Sigmoid colon (tissue), 7 donors: ENCODE data around the gene ZFP36L2. TPM values are rescaled to one million over a fixed set of nuclear protein-coding genes. Genes with fewer than 3 reads are reported as not detected.
"Not testable (repeated sequence)": the region's sequence is repeated elsewhere in the genome, so short reads cannot be mapped to it uniquely, and the experiment has no call there.

Experiments used
- DNase-seq: peaks from one replicate; pipeline ENCODE4 v3.0.0-alpha.2; 2019
- H3K27ac ChIP-seq, 4 donors: fragments of 200-600 bp; sonication (generic); one replicate each; pipeline ENCODE4 v1.5.1; 2016 to 2019; ENCODE audit warnings: mild to moderate bottlenecking in 1 of 4
- H3K27me3 ChIP-seq, 3 donors: fragments of 200-600 bp; sonication (generic); one replicate each; pipeline ENCODE4 v1.5.1; 2019; ENCODE audit warnings: mild to moderate bottlenecking in 1 of 3
- H3K36me3 ChIP-seq, 4 donors: fragments of 200-600 bp; sonication (generic); one replicate each; pipeline ENCODE4 v1.5.1; 2016 to 2019
- H3K4me1 ChIP-seq, 4 donors: fragments of 200-600 bp; sonication (generic); one replicate each; pipeline ENCODE4 v1.5.1; 2017 to 2019
- H3K4me3 ChIP-seq, 4 donors: fragments of 200-600 bp; sonication (generic); one replicate each; pipeline ENCODE4 v1.5.1; 2017 to 2019; ENCODE audit warnings: mild to moderate bottlenecking in 2 of 4, moderate library complexity in 1 of 4
- H3K9me3 ChIP-seq, 4 donors: fragments of 200-600 bp in 3 of 4; sonication (generic) in 3 of 4; one replicate each; pipeline versions ENCODE4 v1.5.1 to v1.6.1; 2013 to 2019
- EP300 ChIP-seq, 4 donors: sonication (generic); formaldehyde crosslinking; IDR thresholded peaks; one replicate each; pipeline ENCODE4 v1.6.1; 2017; ENCODE audit warnings: antibody characterized with exemption in 4 of 4
- POLR2A ChIP-seq, 2 donors: fragments of 450-650 bp; IDR thresholded peaks; one replicate each; pipeline ENCODE4 v1.6.1; 2016; ENCODE audit warnings: antibody characterized with exemption in 2 of 2, mild to moderate bottlenecking in 2 of 2, moderate library complexity in 2 of 2
- POLR2AphosphoS5 ChIP-seq, 4 donors: sonication (generic); formaldehyde crosslinking; IDR thresholded peaks; one replicate each; pipeline ENCODE4 v1.6.1; 2017; ENCODE audit warnings: antibody characterized with exemption in 4 of 4
- WGBS, 2 donors: extraction: QIAGEN DNeasy Blood & Tissue Kit; methylation state at CpG; one replicate each; pipeline ENCODE4 v1.1.7; 2013; 5-methylcytosine and 5-hydroxymethylcytosine counted together
- intact Hi-C: fragments of 100-400 bp; cut with DNase I; formaldehyde crosslinking; loops from one replicate; pipeline ENCODE4 v1.15.1; 2023
- polyA plus RNA-seq, 3 donors: library from polyadenylated mRNA; stranded (reverse); fragments of 200-250 nt; gene quantifications; one replicate each; pipeline ENCODE4 v1.2.3, GENCODE V29; 2013
- total RNA-seq, 4 donors: library from RNA; depleted of rRNA; stranded (reverse); fragments of >200 nt; gene quantifications; one replicate each; pipeline ENCODE4 v1.1.0, GENCODE V29; 2016
- TF ChIP-seq, protein P1 (sequence below), 4 experiments: fragments of 450-650 bp in 3 of 4; fragments of 200-600 bp in 1 of 4; IDR thresholded peaks; one replicate each; pipeline ENCODE4 v1.5.1; 2016 to 2019; ENCODE audit warnings: antibody characterized with exemption in 4 of 4, mild to moderate bottlenecking in 3 of 4, moderate library complexity in 2 of 4
- donor health status: healthy with polysubstance abuse.
- donor health status: Bipolar disorder and iron deficiency.
- donor health status: healthy.

Gene ZFP36L2
- total and polyA plus RNA-seq, 7 donors, result 59.8 to 120 (median 97.3) TPM

DNA sequence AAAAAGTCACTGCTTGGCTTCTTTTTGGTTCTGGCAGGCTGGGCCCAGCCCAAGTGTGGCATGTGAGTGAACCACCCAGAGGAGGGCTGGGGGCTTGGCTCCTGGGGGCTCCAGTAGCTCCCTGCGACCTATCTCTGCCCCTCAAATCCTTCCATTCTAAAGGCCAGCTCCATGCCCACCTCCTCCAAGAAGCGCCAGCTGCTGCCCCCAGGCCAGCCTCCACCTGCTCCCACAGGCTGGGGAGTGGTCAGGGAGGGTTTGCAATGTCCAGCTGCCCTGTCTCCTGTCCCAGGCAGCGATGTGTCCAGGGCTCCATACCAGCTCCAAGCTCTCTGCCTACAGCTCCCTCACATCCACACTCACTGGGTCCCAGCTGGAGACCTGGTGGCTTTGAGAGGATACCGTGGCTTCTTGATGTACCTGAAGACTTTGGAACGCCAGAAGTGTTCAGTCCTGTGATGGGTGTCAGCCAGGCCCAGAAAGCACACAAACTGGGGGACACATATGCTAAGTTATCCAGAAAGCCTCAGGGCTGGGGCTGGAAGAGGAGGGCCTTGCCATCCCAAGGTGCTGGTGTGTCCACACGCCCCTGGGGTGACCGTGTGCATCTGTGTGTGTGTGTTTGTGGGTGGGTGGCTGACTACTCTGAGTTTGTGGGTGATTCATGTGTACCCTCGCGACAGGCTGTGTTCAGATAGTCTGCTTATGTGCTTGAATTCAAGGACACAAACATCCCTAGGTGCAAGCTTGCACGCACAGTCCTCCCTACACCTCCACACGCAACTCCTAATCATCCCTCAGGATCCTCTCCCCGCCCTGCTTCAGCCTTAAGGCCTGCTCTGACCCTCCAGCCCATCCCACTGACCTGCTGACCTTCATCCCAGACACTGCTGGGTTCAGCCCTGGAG, 33.4 kb downstream of the ZFP36L2 start:
- Histone ChIP-seq H3K27ac (no peak overlapping the region), H3K9me3 (no peaks in the 10 kb centered on the region), H3K4me3 (no peak overlapping the region), H3K36me3 (no peaks in the 10 kb centered on the region), H3K4me1 (no peaks in the 10 kb centered on the region), H3K27me3 (no peaks in the 10 kb centered on the region)
- WGBS, 2 donors, result 30 to 74% methylated on average over 12 of the region's 12 CpGs
- intact Hi-C loops, result no loop called here
- TF ChIP-seq POLR2A (IDR thresholded peaks at IDR 0.05) (no peak), POLR2AphosphoS5 (IDR thresholded peaks at IDR 0.05) (no peak), EP300 (IDR thresholded peaks at IDR 0.05) (no peak)
- TF ChIP-seq, protein P1, sequence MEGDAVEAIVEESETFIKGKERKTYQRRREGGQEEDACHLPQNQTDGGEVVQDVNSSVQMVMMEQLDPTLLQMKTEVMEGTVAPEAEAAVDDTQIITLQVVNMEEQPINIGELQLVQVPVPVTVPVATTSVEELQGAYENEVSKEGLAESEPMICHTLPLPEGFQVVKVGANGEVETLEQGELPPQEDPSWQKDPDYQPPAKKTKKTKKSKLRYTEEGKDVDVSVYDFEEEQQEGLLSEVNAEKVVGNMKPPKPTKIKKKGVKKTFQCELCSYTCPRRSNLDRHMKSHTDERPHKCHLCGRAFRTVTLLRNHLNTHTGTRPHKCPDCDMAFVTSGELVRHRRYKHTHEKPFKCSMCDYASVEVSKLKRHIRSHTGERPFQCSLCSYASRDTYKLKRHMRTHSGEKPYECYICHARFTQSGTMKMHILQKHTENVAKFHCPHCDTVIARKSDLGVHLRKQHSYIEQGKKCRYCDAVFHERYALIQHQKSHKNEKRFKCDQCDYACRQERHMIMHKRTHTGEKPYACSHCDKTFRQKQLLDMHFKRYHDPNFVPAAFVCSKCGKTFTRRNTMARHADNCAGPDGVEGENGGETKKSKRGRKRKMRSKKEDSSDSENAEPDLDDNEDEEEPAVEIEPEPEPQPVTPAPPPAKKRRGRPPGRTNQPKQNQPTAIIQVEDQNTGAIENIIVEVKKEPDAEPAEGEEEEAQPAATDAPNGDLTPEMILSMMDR (IDR thresholded peaks at IDR 0.05), result no peak
- no peak for DNase-seq

DNA sequence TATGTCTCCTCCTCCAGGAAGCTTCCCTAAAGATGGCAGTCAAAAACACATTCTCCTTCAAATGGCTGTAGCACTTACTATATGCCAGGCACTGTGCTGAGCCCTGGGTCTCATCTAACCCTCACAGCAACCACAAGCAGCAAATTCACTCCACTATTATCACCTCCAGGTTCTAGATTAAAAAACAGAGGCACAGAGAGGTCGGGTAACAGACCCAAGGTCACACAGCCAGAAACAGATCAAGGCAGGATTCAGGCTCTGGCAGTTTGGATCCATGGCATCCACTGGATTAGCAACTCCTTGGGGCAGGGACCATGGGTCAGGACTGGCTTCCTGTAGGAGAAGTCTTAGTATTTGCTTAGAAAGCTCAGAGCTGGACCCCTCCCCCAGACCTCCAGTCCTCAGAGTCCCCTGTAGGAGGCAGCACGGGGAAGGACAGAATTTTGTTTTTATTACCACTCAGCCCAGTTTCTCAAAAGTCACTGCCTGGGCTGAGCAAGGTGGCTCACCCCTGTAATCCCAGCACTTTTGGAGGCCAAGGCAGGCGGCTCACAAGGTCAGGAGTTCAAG, 34.4 kb downstream of the ZFP36L2 start:
- TF ChIP-seq POLR2AphosphoS5 (IDR thresholded peaks at IDR 0.05) (no peak), EP300 (IDR thresholded peaks at IDR 0.05) (no peak), POLR2A (IDR thresholded peaks at IDR 0.05) (no peak)
- TF ChIP-seq, protein P1 (IDR thresholded peaks at IDR 0.05), result no peak
- H3K36me3 ChIP-seq, result no peaks in the 10 kb centered on the region
- no peak for DNase-seq
- H3K27me3 ChIP-seq, result no peaks in the 10 kb centered on the region
- 44 to 70% methylated on average over 3 of the region's 3 CpGs for WGBS, 2 donors
- H3K4me1 ChIP-seq, result peaks cover 0 to 4% (median 4%) of the 10 kb centered on the region in 4 donors
- intact Hi-C loops, result no loop called here
- no peak overlapping the region for H3K4me3 ChIP-seq
- H3K9me3 ChIP-seq, result no peaks in the 10 kb centered on the region
- H3K27ac ChIP-seq, result no peak overlapping the region

DNA sequence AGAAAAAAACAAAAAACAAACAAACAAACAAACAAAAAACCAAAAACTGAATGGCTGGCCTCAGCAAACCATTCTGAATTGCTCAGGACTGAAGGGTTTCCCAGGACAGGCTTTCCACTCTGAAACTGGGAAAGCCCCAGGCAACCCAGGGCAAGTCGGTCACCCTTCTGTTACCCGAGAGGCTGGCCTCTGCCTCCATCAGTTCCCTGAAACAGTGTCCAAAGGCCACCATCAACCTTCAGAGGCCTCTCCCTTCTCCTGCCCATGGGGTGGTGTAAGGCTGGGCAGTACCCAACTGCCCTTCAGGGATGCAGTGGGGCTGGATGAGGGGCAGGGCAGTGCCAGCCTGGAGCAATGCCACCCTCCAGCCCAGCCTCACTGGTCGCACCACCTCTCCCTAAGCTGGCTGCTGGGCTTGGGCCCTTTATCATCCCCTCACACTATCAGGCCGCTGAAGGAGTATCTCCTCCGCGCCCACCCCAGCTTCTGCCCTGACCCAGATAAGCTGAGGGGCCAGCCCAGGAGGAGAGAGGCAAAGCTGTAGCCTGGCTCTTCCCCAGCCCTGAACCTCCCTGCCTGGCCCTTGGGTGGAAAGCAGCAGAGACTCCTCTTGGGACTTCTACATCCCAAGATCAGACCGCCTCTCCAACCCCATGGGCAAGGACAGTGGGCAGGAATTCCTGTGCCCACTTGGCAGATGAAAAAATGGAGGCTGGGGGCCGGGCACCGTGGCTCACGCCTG, 35.9 kb downstream of the ZFP36L2 start:
- 74 to 87% methylated on average over 10 of the region's 10 CpGs for WGBS, 2 donors
- TF ChIP-seq POLR2AphosphoS5 (IDR thresholded peaks at IDR 0.05), result no peak
- TF ChIP-seq EP300 (IDR thresholded peaks at IDR 0.05), result no peak
- TF ChIP-seq, protein P1 (IDR thresholded peaks at IDR 0.05), result no peak
- no peak for TF ChIP-seq POLR2A (IDR thresholded peaks at IDR 0.05)
- Histone ChIP-seq H3K36me3 (no peaks in the 10 kb centered on the region), H3K27me3 (no peaks in the 10 kb centered on the region), H3K27ac (no peak overlapping the region), H3K4me1 (peaks cover 0 to 11% (median 10%) of the 10 kb centered on the region in 4 donors), H3K4me3 (no peak overlapping the region), H3K9me3 (no peaks in the 10 kb centered on the region)
- no peak for DNase-seq
- intact Hi-C loops, result no loop called here

DNA sequence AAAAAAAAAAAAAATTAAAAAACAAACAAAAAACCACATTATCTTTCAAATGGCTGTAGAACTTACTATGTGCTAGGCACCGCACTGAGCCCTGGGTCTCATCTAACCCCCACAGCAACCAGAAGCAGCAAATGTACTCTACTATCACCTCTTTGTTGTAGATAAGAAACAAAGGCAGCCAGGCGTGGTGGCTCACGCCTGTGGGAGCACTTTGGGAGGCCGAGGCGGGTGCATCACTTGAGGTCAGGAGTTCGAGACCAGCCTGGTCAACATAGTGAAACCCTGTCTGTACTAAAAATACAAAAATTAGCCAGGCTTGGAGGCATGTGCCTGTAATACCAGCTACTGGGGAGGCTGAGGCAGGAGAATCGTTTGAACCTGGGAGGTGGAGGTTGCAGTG, 36.5 kb downstream of the ZFP36L2 start:
- H3K4me3 ChIP-seq, H3K9me3 ChIP-seq, H3K27ac ChIP-seq, intact Hi-C loops, DNase-seq, H3K36me3 ChIP-seq, H3K27me3 ChIP-seq: not testable (repeated sequence)
- WGBS, 2 donors, result 78 to 87% methylated on average over 7 of the region's 7 CpGs
- H3K4me1 ChIP-seq, result peaks cover 0 to 11% (median 10%) of the 10 kb centered on the region in 4 donors
